ENCODE results near the gene ARL2BP. TPM values are rescaled to one million over a fixed set of nuclear protein-coding genes. Genes with fewer than 3 reads are reported as not detected.

ARL2BP gene
- total and polyA plus RNA-seq, 2 of the 13 experiments (the other 11 are each of a cell fraction or from before 2014, with no cell fraction given) = 64.3 to 67.6 TPM

GRCh38 chr16:57282510-57283213, 37.6 kb downstream of the ARL2BP start (continued):
- TF ChIP-seq ZBTB43 (CRISPR knock-in tag; conservative IDR thresholded peaks at IDR 0.05) (no peak), ZNF747 (CRISPR knock-in tag; IDR thresholded peaks at IDR 0.05; ENCODE audit: borderline replicate concordance) (no peak), ZXDC (CRISPR knock-in tag; IDR thresholded peaks at IDR 0.05) (no peak), SAP130 (CRISPR knock-in tag; IDR thresholded peaks at IDR 0.05; ENCODE audit: low read depth) (no peak; the same call in 1 of the 2 replicates), CENPX (CRISPR knock-in tag; IDR thresholded peaks at IDR 0.05) (no peak), FOXA1 (IDR thresholded peaks at IDR 0.05) (no peak), FOXA1 (CRISPR knock-in tag; IDR thresholded peaks at IDR 0.05) (peak; percentile 22; the same call in 1 of the 2 replicates), ESRRA (CRISPR knock-in tag; IDR thresholded peaks at IDR 0.05; ENCODE audit: low read depth) (no peak; the same call in 1 of the 2 replicates), HOMEZ (CRISPR knock-in tag; IDR thresholded peaks at IDR 0.05; ENCODE audit: low read depth) (no peak), MTA1 (CRISPR knock-in tag; IDR thresholded peaks at IDR 0.05; ENCODE audit: borderline replicate concordance) (no peak), PRDM10 (CRISPR knock-in tag; IDR thresholded peaks at IDR 0.05; ENCODE audit: low read depth) (no peak), KAT8 (CRISPR knock-in tag; IDR thresholded peaks at IDR 0.05) (no peak), ZNF878 (CRISPR knock-in tag; IDR thresholded peaks at IDR 0.05) (no peak), PBX2 (CRISPR knock-in tag; IDR thresholded peaks at IDR 0.05) (no peak), ZNF253 (CRISPR knock-in tag; IDR thresholded peaks at IDR 0.05; ENCODE audit: borderline replicate concordance) (no peak), RXRA (CRISPR knock-in tag; IDR thresholded peaks at IDR 0.05) (0 out of 2 replicates have a peak, but pooled peaks have one; percentile 6), PTBP1 (IDR thresholded peaks at IDR 0.05; ENCODE audit: low read depth, low read length, poor library complexity, severe bottlenecking) (no peak), NAIF1 (CRISPR knock-in tag; IDR thresholded peaks at IDR 0.05; ENCODE audit: borderline replicate concordance) (no peak), JUND (CRISPR knock-in tag; IDR thresholded peaks at IDR 0.05) (no peak), GATAD2A (CRISPR knock-in tag; IDR thresholded peaks at IDR 0.05) (no peak)
